Common myeloid progenitor, CD34-positive (primary cell): ENCODE data around the gene FLACC1.
A peak's percentile ranks its signal among the peaks of the same experiment; 100 is the strongest.

Source experiments
- CTCF ChIA-PET: fragments of 350-600 bp; sonication (Branson Sonifier 250); formaldehyde crosslinking; loops from one replicate; lab custom pipeline; 2021; ENCODE audit warnings: antibody characterized with exemption; lab: Charles Lee
- POLR2A ChIA-PET: fragments of 350-600 bp; sonication (Branson Sonifier 250); formaldehyde crosslinking; loops from one replicate; lab custom pipeline; 2021; ENCODE audit warnings: antibody characterized with exemption; lab: Charles Lee
- DNase-seq, 3 donors: peaks; one replicate each; pipeline versions ENCODE4 v3.0.0 to v3.0.0-alpha.2; 2013
- H3K27ac ChIP-seq, 2 experiments: 1 replicate in 1 of 2; 2 replicates in 1 of 2; pipeline ENCODE4 v1.7.0; 2013; ENCODE audit warnings: inconsistent platforms in 2 of 2, low read length in 2 of 2, mild to moderate bottlenecking in 2 of 2, low read depth in 1 of 2, moderate library complexity in 1 of 2; ENCODE audit not compliant: severe bottlenecking in 2 of 2, insufficient read depth in 1 of 2, poor library complexity in 1 of 2
- H3K27me3 ChIP-seq, 5 experiments: replicated peaks in 2 of 5; 1 replicate in 3 of 5; 2 replicates in 2 of 5; pipeline versions ENCODE4 v1.6.1 to v1.7.0; 2013; ENCODE audit warnings: low read length in 4 of 5, mild to moderate bottlenecking in 2 of 5, moderate library complexity in 2 of 5, inconsistent platforms in 1 of 5; ENCODE audit not compliant: insufficient read depth in 5 of 5, control insufficient read depth in 4 of 5
- H3K36me3 ChIP-seq, 4 experiments: 1 replicate in 2 of 4; 2 replicates in 2 of 4; pipeline versions ENCODE4 v1.6.1 to v1.7.0; 2013; ENCODE audit warnings: low read length in 3 of 4, control low read depth in 1 of 4, mild to moderate bottlenecking in 1 of 4; ENCODE audit not compliant: control insufficient read depth in 4 of 4, insufficient read depth in 4 of 4
- H3K4me1 ChIP-seq, 4 experiments: 1 replicate in 3 of 4; 2 replicates in 1 of 4; pipeline versions ENCODE4 v1.6.1 to v1.7.1; 2013; ENCODE audit warnings: low read length in 3 of 4, mild to moderate bottlenecking in 3 of 4, control low read depth in 1 of 4, inconsistent platforms in 1 of 4, moderate library complexity in 1 of 4; ENCODE audit not compliant: control insufficient read depth in 4 of 4, insufficient read depth in 4 of 4; ENCODE audit errors: control extremely low read depth in 1 of 4
- H3K4me3 ChIP-seq, 7 experiments: 1 replicate in 4 of 7; 2 replicates in 3 of 7; pipeline versions ENCODE4 v1.5.1 to v1.7.0; 2013; ENCODE audit warnings: mild to moderate bottlenecking in 7 of 7, low read length in 6 of 7, moderate library complexity in 6 of 7, inconsistent platforms in 2 of 7, low read depth in 2 of 7, control low read depth in 1 of 7; ENCODE audit not compliant: insufficient read depth in 4 of 7, control insufficient read depth in 1 of 7; ENCODE audit errors: extremely low read depth in 1 of 7
- H3K9me3 ChIP-seq, 5 experiments: 1 replicate in 4 of 5; 2 replicates in 1 of 5; pipeline versions ENCODE4 v1.6.1 to v1.7.1; 2013; ENCODE audit warnings: low read length in 4 of 5, mild to moderate bottlenecking in 2 of 5, inconsistent platforms in 1 of 5, low read depth in 1 of 5, moderate library complexity in 1 of 5; ENCODE audit not compliant: control insufficient read depth in 4 of 5, insufficient read depth in 2 of 5; ENCODE audit errors: control extremely low read depth in 1 of 5
- WGBS: methylation state at CpG from one replicate; pipeline ENCODE4 v1.1.5; 2013; ENCODE audit not compliant: insufficient coverage; 5-methylcytosine and 5-hydroxymethylcytosine counted together

FLACC1 gene

GRCh38 chr2:201363857-201364560, 6.9 kb upstream of the FLACC1 start:
- ChIA-PET POLR2A (no interaction called here), CTCF (interaction anchor here (0.6 to 4.2 kb wide), 24 partner anchors 10 to 181 kb away, joined by 3 to 33 read pairs (median 4); partner anchors contain the start of genes CASP10 and CASP8)
- Histone ChIP-seq H3K27ac (no peak overlapping the region), H3K4me3 (no peak overlapping the region), H3K36me3 (peaks cover 0 to 7% (median 7%) of the 10 kb centered on the region in 4 experiments), H3K27me3 (no peaks in the 10 kb centered on the region), H3K9me3 (peaks cover 0 to 20% (median 11%) of the 10 kb centered on the region in 5 experiments), H3K4me1 (peaks cover 0 to 2% (median 1%) of the 10 kb centered on the region in 4 experiments)
- no CpG with 5 or more reads among the region's 2 CpGs for WGBS
- DNase-seq, result peak; percentile 55 to 76 (median 74)

DNA sequence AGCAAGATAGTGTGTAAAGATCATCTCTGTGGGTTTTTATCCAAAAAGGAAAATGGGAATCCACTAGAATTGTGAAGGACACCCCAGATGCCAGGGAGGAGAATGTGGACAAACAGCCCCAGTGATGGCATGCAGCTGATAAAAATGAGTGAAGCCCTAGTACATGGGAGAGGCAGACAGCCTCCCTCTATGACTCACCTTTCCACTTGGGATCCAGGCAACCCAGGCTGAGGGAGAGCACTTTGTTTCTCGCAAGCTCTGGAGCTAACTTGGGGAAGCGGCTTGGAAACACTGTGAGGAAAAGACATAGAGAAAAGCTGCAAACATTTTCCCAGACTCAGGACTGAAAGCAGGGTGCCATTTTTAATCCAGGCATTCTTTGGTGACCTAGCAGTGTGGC, 5.3 kb upstream of the FLACC1 start:
- Histone ChIP-seq H3K4me1 (peaks cover 0 to 2% (median 1%) of the 10 kb centered on the region in 4 experiments), H3K4me3 (no peak overlapping the region), H3K27me3 (no peaks in the 10 kb centered on the region), H3K36me3 (peaks cover 0 to 7% (median 5%) of the 10 kb centered on the region in 4 experiments), H3K27ac (no peak overlapping the region), H3K9me3 (peaks cover 0 to 11% (median 6%) of the 10 kb centered on the region in 5 experiments)
- POLR2A ChIA-PET, result no interaction called here
- no peak for DNase-seq
- 96% methylated on average over 2 of the region's 2 CpGs for WGBS
- CTCF ChIA-PET, result interaction anchor here (0.7 to 4.2 kb wide), 5 partner anchors 15 to 129 kb away, joined by 3 to 33 read pairs (median 10); partner anchors contain the start of gene CASP8

GRCh38 chr2:201361078-201361733, 4.1 kb upstream of the FLACC1 start:
- H3K9me3 ChIP-seq, result peaks cover 0 to 8% (median 6%) of the 10 kb centered on the region in 5 experiments
- CTCF ChIA-PET, result interaction anchor here (1.6 to 2.1 kb wide), 2 partner anchors 9 to 178 kb away, joined by 3 to 5 read pairs; partner anchors contain the start of gene CASP10
- peaks cover 0 to 4% (median 1%) of the 10 kb centered on the region in 4 experiments for H3K4me1 ChIP-seq
- no peak for DNase-seq
- POLR2A ChIA-PET, result no interaction called here
- H3K27ac ChIP-seq, result no peak overlapping the region
- WGBS, result no CpG with 5 or more reads among the region's 2 CpGs
- peaks cover 0 to 7% (median 5%) of the 10 kb centered on the region in 4 experiments for H3K36me3 ChIP-seq
- no peaks in the 10 kb centered on the region for H3K27me3 ChIP-seq
- H3K4me3 ChIP-seq, result no peak overlapping the region

- 100% methylated on average over 3 of the region's 4 CpGs for WGBS
- Histone ChIP-seq H3K4me1 (peaks cover 0 to 4% (median 1%) of the 10 kb centered on the region in 4 experiments), H3K9me3 (peaks cover 0 to 8% (median 6%) of the 10 kb centered on the region in 5 experiments), H3K27me3 (no peaks in the 10 kb centered on the region), H3K36me3 (peaks cover 0 to 7% (median 5%) of the 10 kb centered on the region in 4 experiments), H3K4me3 (no peak overlapping the region), H3K27ac (no peak overlapping the region)
- ChIA-PET POLR2A (no interaction called here), CTCF (interaction anchor here (1.6 to 2.1 kb wide), 2 partner anchors 10 to 177 kb away, joined by 3 to 5 read pairs; partner anchors contain the start of gene CASP10)
- DNase-seq, result no peak
These were observed 3.1 kb upstream of the FLACC1 start for GRCh38 chr2:201360256-201360655.

DNA sequence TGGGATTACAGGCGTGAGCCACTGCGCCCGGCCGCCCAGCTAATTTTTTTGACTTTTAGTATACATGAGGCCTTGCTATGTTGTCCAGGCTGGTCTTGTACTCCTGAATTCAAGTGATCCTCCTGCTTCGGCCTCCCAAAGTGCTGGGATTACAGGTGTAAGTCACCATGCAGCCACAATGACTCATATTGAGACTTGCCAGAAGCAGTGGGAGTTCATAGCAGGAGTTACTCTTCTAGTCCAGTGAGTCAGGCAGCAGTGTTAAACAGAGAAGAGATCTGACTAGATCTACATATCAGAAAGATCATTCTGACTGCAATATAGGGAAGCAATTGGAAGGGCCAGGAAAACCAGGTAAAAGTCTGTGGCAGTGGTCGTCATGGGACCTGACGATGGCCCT, 1.5 kb upstream of the FLACC1 start:
- Histone ChIP-seq H3K27me3 (no peaks in the 10 kb centered on the region), H3K4me1 (peaks cover 0 to 2% (median under 1%) of the 10 kb centered on the region in 4 experiments), H3K27ac (no peak overlapping the region), H3K9me3 (peaks cover 0 to 8% (median 6%) of the 10 kb centered on the region in 5 experiments), H3K4me3 (no peak overlapping the region), H3K36me3 (peaks cover 0 to 7% (median 5%) of the 10 kb centered on the region in 4 experiments)
- DNase-seq, result peak in 1 of 3 donors; percentile 13
- ChIA-PET CTCF (interaction anchor here (0.9 kb wide), 1 partner anchor 12 kb away, joined by 3 read pairs; no protein-coding TSS in a partner anchor), POLR2A (no interaction called here)
- WGBS, result 82% methylated on average over 7 of the region's 7 CpGs

DNA sequence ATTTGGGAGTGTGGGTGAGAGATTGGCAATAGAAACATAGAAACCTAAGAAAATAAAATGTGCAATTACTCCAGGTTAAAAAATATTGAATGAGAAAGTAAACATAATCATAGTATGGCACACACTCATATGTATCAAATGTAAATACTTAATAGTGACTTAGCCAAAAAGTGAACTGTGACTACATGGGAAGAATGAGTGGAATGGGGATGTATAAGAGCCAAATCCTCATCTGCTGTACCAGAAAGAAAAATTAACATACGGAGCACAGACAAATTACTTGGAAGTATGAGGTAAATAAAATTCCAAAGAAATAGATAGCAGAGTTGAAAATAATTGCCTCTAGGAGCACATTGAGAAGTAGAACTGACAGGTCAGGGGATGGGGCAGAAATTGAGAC, 4.0 kb downstream of the FLACC1 start:
- POLR2A ChIA-PET, result no interaction called here
- Histone ChIP-seq H3K9me3 (no peaks in the 10 kb centered on the region), H3K27me3 (no peaks in the 10 kb centered on the region), H3K36me3 (peaks cover 0 to 3% (median 0%) of the 10 kb centered on the region in 4 experiments), H3K4me1 (peaks cover 0 to 2% (median 0%) of the 10 kb centered on the region in 4 experiments), H3K4me3 (no peak overlapping the region), H3K27ac (no peak overlapping the region)
- no peak for DNase-seq
- CTCF ChIA-PET, result interaction anchor here (1.5 kb wide), 1 partner anchor 11 kb away, joined by 7 read pairs; no protein-coding TSS in a partner anchor
- WGBS, result no CpG with 5 or more reads among the region's 1 CpG
